K562 treated with DMSO at 1 percent for 24 hours (cell line): Measurements from ENCODE around the gene TAS2R16. TPM values are rescaled to one million over a fixed set of nuclear protein-coding genes. Genes with fewer than 3 reads are reported as not detected.

Source experiments
- total RNA-seq: library from RNA; unstranded; fragments of 300-600 nt; gene quantifications from 2 replicates; pipeline ENCODE4 v1.2.3, GENCODE V29; 2022; ENCODE audit warnings: low read depth; ENCODE audit not compliant: insufficient read depth

Gene TAS2R16, protein sequence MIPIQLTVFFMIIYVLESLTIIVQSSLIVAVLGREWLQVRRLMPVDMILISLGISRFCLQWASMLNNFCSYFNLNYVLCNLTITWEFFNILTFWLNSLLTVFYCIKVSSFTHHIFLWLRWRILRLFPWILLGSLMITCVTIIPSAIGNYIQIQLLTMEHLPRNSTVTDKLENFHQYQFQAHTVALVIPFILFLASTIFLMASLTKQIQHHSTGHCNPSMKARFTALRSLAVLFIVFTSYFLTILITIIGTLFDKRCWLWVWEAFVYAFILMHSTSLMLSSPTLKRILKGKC
- not detected in 2 replicates for total RNA-seq

DNA sequence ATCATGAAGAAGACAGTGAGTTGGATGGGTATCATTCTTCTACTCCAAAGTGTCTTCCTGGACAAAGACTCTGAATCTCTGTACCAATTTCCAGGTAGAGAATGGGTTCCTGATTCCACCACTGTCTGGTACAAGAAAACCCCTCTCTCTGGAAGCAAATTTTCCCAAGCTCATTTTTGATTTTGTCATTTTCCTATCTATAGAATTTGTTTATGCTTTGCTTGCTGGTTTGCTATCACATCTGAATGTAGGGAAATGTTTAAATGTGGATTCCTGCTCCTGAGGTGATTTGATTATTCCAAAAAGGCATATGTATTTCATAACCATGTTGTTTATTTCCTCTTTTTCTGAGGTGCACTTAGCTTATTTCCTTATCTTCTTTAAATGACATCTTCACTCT lies at the start of gene TAS2R16:
TSS of gene TAS2R16 (minus strand) at position 101 of the 400 bp plus-strand sequence. CDS start at position 35, 66 bp downstream.

Other genes starting within 250 kb of the TAS2R16 start
- gene CADPS2, start 109.2 kb downstream of the TAS2R16 start, total RNA-seq = 0.42 and 0.54 TPM in 2 replicates
- gene SLC13A1, start 204.3 kb upstream of the TAS2R16 start, total RNA-seq = not detected in 2 replicates